Lung (tissue), 12 donors: ENCODE measurements around the gene REC8. TPM values are rescaled to one million over a fixed set of nuclear protein-coding genes. Genes with fewer than 3 reads are reported as not detected.

ENCODE experiments used
- ATAC-seq: fragments of 200-7000 bp; cut with Tn5 transposase; one replicate; pipeline ENCODE4 v1.9.1; 2020; ENCODE audit warnings: moderate number of reproducible peaks; ENCODE audit not compliant: insufficient read depth, low FRiP score
- DNase-seq, 3 donors: peaks; one replicate each; pipeline ENCODE4 v3.0.0-alpha.2; 2013 to 2017
- H3K27ac ChIP-seq, 2 donors: one replicate each; pipeline ENCODE4 v1.5.1; 2013; ENCODE audit warnings: mild to moderate bottlenecking in 2 of 2, moderate library complexity in 2 of 2, control low read depth in 1 of 2, inconsistent platforms in 1 of 2, low read depth in 1 of 2, low read length in 1 of 2
- H3K27me3 ChIP-seq, 3 donors: one replicate each; pipeline ENCODE4 v1.5.1; 2013; ENCODE audit warnings: low read length in 2 of 3; ENCODE audit not compliant: control insufficient read depth in 3 of 3, insufficient read depth in 3 of 3
- H3K36me3 ChIP-seq, 4 donors: one replicate each; pipeline ENCODE4 v1.5.1; 2013; ENCODE audit warnings: low read length in 4 of 4, mild to moderate bottlenecking in 1 of 4, moderate library complexity in 1 of 4; ENCODE audit not compliant: control insufficient read depth in 4 of 4, insufficient read depth in 4 of 4
- H3K4me1 ChIP-seq, 5 donors: one replicate each; pipeline ENCODE4 v1.5.1; 2013; ENCODE audit warnings: low read length in 5 of 5, mild to moderate bottlenecking in 2 of 5, moderate library complexity in 1 of 5; ENCODE audit not compliant: control insufficient read depth in 5 of 5, insufficient read depth in 5 of 5
- H3K4me3 ChIP-seq: one replicate; pipeline ENCODE4 v1.5.1; 2013; ENCODE audit warnings: mild to moderate bottlenecking, control low read depth, moderate library complexity
- H3K9ac ChIP-seq, 2 donors: one replicate each; pipeline ENCODE4 v1.5.1; 2013; ENCODE audit warnings: low read length in 2 of 2, control low read depth in 1 of 2; ENCODE audit not compliant: insufficient read depth in 1 of 2
- H3K9me3 ChIP-seq, 4 donors: one replicate each; pipeline ENCODE4 v1.5.1; 2013; ENCODE audit warnings: low read length in 3 of 4, mild to moderate bottlenecking in 1 of 4, moderate library complexity in 1 of 4; ENCODE audit not compliant: control insufficient read depth in 4 of 4, insufficient read depth in 3 of 4
- CTCF ChIP-seq: IDR thresholded peaks from 2 replicates; pipeline ENCODE4 v1.5.1; 2012; ENCODE audit warnings: mild to moderate bottlenecking; ENCODE audit errors: control extremely low read depth, extremely low read depth
- WGBS, 2 donors: extraction: QIAGEN DNeasy Blood & Tissue Kit; methylation state at CpG; one replicate each; pipeline ENCODE4 v1.1.7; 2013; 5-methylcytosine and 5-hydroxymethylcytosine counted together
- polyA plus RNA-seq, 2 donors: library from polyadenylated mRNA; stranded (reverse); fragments of 200-250 nt; gene quantifications; one replicate each; pipeline ENCODE4 v1.2.1, GENCODE V29; 2013
- total RNA-seq, 2 donors: library from RNA; depleted of rRNA in 1 of 2; stranded (reverse); fragments of >200 nt in 1 of 2; gene quantifications; one replicate each; pipeline ENCODE4 v1.2.1, GENCODE V29; 2014 to 2021
- donor health status: control.
- donor health status: control.
- donor health status: Bipolar disorder and iron deficiency.
- donor health status: healthy.
- donor health status: DM: yes; HTN: yes; CAD: no.

Gene REC8
- total and polyA plus RNA-seq, 4 donors, result 13.3 to 48.1 (median 29.5) TPM

DNA sequence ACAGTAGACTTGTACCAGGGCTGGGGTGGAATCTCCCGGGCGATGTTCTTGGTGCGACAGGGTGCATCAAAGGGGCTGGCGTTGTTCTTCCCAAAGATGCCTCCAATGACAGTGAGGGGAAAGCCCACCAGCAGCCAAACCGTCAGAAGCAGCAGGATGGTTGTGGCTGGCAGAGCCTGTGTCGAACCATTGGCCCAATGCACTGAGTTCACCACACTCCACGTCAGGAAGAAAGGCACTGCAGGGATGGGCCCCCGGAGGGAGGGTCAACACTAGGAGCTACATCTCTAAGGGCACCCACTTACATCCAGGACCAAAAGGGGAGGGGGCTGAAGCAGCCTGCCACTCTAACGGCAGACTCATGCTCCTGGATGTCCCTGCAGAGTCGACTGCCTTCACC lies 18.5 kb downstream of the REC8 start:
- Histone ChIP-seq H3K4me3 (no peak overlapping the region), H3K4me1 (peaks cover 0 to 18% (median 9%) of the 10 kb centered on the region in 5 donors), H3K9me3 (no peaks in the 10 kb centered on the region), H3K27me3 (no peaks in the 10 kb centered on the region), H3K36me3 (peaks cover 10 to 34% (median 23%) of the 10 kb centered on the region in 4 donors), H3K27ac (no peak overlapping the region), H3K9ac (no peak overlapping the region)
- no peak for TF ChIP-seq CTCF
- DNase-seq, result no peak
- WGBS, 2 donors, result 94 to 97% methylated on average over 10 of the region's 10 CpGs
- no peak for ATAC-seq

GRCh38 chr14:24192933-24193332 lies 21.1 kb downstream of the REC8 start:
- ATAC-seq, result no peak
- H3K9ac ChIP-seq, result no peak overlapping the region
- no peaks in the 10 kb centered on the region for H3K27me3 ChIP-seq
- DNase-seq, result no peak
- H3K4me1 ChIP-seq, result peaks cover 0 to 25% (median 8%) of the 10 kb centered on the region in 5 donors
- no peak overlapping the region for H3K4me3 ChIP-seq
- WGBS, 2 donors, result 90 to 95% methylated on average over 15 of the region's 15 CpGs
- H3K36me3 ChIP-seq, result peaks cover 5 to 18% (median 13%) of the 10 kb centered on the region in 4 donors
- no peaks in the 10 kb centered on the region for H3K9me3 ChIP-seq
- no peak overlapping the region for H3K27ac ChIP-seq
- TF ChIP-seq CTCF, result no peak

DNA sequence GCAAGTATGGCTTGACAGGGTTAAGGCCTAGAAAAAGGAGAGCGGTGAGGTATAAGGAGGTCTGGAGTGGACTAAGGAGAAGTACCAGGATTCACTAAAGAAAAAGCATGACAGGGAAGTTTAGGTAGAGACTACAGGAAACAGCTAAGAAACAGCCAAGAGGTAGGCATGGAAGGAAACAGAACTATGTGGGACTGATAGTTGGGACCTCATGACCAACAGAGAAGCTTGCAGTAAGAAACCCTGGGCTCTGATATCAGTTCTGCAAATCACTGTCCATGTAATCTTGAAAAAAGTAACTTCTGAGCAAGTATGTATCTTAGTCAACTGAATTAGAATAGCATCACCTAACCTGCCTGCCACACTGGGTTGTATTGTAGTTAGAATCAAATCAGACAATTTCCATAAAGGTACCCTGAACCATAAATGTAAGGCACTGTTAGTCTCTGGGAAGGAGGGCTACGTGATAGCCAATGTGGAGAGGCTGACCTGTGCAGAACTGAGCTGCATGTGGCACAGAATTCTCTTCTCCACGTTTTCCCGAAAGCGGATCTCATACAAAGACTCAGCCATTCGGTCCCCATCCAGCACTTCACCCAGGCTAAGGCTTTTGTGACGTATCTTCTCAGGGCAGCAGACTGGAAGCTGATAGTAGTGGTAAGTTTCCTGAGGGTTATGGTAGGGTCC lies 22.4 kb downstream of the REC8 start:
- H3K4me1 ChIP-seq, result peaks cover 0 to 23% (median 8%) of the 10 kb centered on the region in 5 donors
- no peaks in the 10 kb centered on the region for H3K9me3 ChIP-seq
- H3K27me3 ChIP-seq, result no peaks in the 10 kb centered on the region
- TF ChIP-seq CTCF, result no peak
- peak overlapping the region; percentile 53 for H3K4me3 ChIP-seq
- ATAC-seq, result no peak
- H3K36me3 ChIP-seq, result peaks cover 5 to 18% (median 13%) of the 10 kb centered on the region in 4 donors
- H3K27ac ChIP-seq, result peak overlapping the region in 1 of 2 donors; percentile 98
- DNase-seq, result no peak
- 88 to 90% methylated on average over 7 of the region's 7 CpGs for WGBS, 2 donors
- peak overlapping the region; percentile 72 to 94 for H3K9ac ChIP-seq

DNA sequence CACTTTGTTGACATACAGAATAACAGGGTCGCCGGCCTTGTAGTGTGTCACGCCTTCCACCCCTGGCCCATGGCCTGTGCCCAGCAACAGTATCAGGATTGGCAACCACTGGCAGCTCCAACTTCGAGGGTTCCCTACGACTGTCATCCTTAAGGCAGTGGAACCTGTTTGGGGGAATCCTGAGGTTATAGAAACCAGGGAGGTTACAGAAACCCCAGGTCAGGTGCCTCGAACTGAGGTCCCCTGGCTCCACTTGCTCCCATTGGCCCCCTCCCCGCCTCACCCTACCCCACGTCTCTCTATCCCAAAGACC lies 22.9 kb downstream of the REC8 start:
- H3K9me3 ChIP-seq, result no peaks in the 10 kb centered on the region
- no peak for DNase-seq
- H3K9ac ChIP-seq, result peak overlapping the region; percentile 72 to 94
- no peak for TF ChIP-seq CTCF
- H3K4me1 ChIP-seq, result peaks cover 0 to 23% (median 8%) of the 10 kb centered on the region in 5 donors
- 39 to 63% methylated on average over 8 of the region's 8 CpGs for WGBS, 2 donors
- H3K27ac ChIP-seq, result peak overlapping the region; percentile 97 to 98
- no peak for ATAC-seq
- H3K36me3 ChIP-seq, result peaks cover 5 to 18% (median 13%) of the 10 kb centered on the region in 4 donors
- no peaks in the 10 kb centered on the region for H3K27me3 ChIP-seq
- peak overlapping the region; percentile 53 for H3K4me3 ChIP-seq
